WTC11 (cell line): ENCODE measurements around the gene IFNK.

Source experiments
- CREB1 ChIP-seq: sonication (generic); formaldehyde crosslinking; IDR thresholded peaks from 2 replicates; pipeline ENCODE4 v1.8.0; 2023; ENCODE audit warnings: mild to moderate bottlenecking, missing genetic modification reagents
- CREM ChIP-seq: sonication (generic); formaldehyde crosslinking; IDR thresholded peaks from 2 replicates; pipeline ENCODE4 v1.8.1; 2022; ENCODE audit warnings: mild to moderate bottlenecking, missing genetic modification reagents, moderate library complexity
- FOXK1 ChIP-seq: sonication (generic); formaldehyde crosslinking; IDR thresholded peaks from 2 replicates; pipeline ENCODE4 v1.8.0; 2022; ENCODE audit warnings: mild to moderate bottlenecking, moderate library complexity, missing genetic modification reagents
- NFYB ChIP-seq: sonication (generic); formaldehyde crosslinking; conservative IDR thresholded peaks from 2 replicates; pipeline ENCODE4 v1.8.0; 2022; ENCODE audit warnings: low read depth, missing genetic modification reagents
- RELA ChIP-seq: sonication (generic); formaldehyde crosslinking; IDR thresholded peaks from 2 replicates; pipeline ENCODE4 v1.8.1; 2022; ENCODE audit warnings: missing genetic modification reagents, mild to moderate bottlenecking, borderline replicate concordance
- ZNF671 ChIP-seq: fragments of 250-450 bp; sonication (Bioruptor Pico); IDR thresholded peaks from 2 replicates; pipeline ENCODE4 v1.8.0; 2021; ENCODE audit warnings: mild to moderate bottlenecking
- TF ChIP-seq, protein P1 (sequence below): fragments of 200-600 bp; IDR thresholded peaks from 2 replicates; pipeline ENCODE4 v1.8.0; 2022; ENCODE audit warnings: antibody characterized with exemption
- TF ChIP-seq, protein P2 (sequence below): sonication (generic); formaldehyde crosslinking; IDR thresholded peaks from 2 replicates; pipeline ENCODE4 v1.8.1; 2023; ENCODE audit warnings: mild to moderate bottlenecking, moderate library complexity, missing genetic modification reagents
- TF ChIP-seq, protein P3 (sequence below): sonication (generic); formaldehyde crosslinking; IDR thresholded peaks from 2 replicates; pipeline ENCODE4 v1.8.0; 2022; ENCODE audit warnings: mild to moderate bottlenecking, missing genetic modification reagents
- TF ChIP-seq, protein P4 (sequence below): sonication (generic); formaldehyde crosslinking; IDR thresholded peaks from 2 replicates; pipeline ENCODE4 v1.8.0; 2022; ENCODE audit warnings: missing genetic modification reagents
- TF ChIP-seq, protein P5 (sequence below): sonication (generic); formaldehyde crosslinking; IDR thresholded peaks from 2 replicates; pipeline ENCODE4 v1.8.1; 2022; ENCODE audit warnings: low read depth, missing genetic modification reagents, borderline replicate concordance

DNA sequence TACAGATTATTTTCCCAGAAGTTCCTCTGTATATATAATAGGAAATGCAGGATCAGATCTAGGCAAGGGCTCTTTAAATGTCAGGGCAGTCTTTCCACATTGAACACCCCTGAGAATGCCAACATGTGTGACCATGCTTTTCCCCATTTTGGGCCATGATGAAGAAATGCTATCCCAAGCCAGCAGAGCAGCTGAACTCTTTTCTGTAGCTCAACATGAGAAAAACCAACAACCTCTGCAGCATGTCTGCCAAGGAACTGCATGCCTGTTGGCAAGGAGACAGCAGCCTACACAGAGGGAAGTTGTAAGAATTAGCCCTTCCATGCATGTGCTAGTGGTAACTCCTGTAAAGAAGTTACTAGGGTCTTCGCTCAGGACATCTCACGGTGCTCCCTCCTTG is 9.5 kb upstream of the IFNK start:
- TF ChIP-seq, protein P1, sequence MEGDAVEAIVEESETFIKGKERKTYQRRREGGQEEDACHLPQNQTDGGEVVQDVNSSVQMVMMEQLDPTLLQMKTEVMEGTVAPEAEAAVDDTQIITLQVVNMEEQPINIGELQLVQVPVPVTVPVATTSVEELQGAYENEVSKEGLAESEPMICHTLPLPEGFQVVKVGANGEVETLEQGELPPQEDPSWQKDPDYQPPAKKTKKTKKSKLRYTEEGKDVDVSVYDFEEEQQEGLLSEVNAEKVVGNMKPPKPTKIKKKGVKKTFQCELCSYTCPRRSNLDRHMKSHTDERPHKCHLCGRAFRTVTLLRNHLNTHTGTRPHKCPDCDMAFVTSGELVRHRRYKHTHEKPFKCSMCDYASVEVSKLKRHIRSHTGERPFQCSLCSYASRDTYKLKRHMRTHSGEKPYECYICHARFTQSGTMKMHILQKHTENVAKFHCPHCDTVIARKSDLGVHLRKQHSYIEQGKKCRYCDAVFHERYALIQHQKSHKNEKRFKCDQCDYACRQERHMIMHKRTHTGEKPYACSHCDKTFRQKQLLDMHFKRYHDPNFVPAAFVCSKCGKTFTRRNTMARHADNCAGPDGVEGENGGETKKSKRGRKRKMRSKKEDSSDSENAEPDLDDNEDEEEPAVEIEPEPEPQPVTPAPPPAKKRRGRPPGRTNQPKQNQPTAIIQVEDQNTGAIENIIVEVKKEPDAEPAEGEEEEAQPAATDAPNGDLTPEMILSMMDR = no peak
- TF ChIP-seq FOXK1 (no peak), CREM (CRISPR knock-in tag) (no peak), ZNF671 (CRISPR knock-in tag) (no peak), RELA (CRISPR knock-in tag) (no peak), CREB1 (CRISPR knock-in tag) (no peak), NFYB (CRISPR knock-in tag) (no peak)
- TF ChIP-seq, protein P2, sequence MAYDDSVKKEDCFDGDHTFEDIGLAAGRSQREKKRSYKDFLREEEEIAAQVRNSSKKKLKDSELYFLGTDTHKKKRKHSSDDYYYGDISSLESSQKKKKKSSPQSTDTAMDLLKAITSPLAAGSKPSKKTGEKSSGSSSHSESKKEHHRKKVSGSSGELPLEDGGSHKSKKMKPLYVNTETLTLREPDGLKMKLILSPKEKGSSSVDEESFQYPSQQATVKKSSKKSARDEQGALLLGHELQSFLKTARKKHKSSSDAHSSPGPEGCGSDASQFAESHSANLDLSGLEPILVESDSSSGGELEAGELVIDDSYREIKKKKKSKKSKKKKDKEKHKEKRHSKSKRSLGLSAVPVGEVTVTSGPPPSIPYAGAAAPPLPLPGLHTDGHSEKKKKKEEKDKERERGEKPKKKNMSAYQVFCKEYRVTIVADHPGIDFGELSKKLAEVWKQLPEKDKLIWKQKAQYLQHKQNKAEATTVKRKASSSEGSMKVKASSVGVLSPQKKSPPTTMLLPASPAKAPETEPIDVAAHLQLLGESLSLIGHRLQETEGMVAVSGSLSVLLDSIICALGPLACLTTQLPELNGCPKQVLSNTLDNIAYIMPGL (CRISPR knock-in tag) = no peak
- TF ChIP-seq, protein P3, sequence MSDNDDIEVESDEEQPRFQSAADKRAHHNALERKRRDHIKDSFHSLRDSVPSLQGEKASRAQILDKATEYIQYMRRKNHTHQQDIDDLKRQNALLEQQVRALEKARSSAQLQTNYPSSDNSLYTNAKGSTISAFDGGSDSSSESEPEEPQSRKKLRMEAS (CRISPR knock-in tag) = no peak
- TF ChIP-seq, protein P4, sequence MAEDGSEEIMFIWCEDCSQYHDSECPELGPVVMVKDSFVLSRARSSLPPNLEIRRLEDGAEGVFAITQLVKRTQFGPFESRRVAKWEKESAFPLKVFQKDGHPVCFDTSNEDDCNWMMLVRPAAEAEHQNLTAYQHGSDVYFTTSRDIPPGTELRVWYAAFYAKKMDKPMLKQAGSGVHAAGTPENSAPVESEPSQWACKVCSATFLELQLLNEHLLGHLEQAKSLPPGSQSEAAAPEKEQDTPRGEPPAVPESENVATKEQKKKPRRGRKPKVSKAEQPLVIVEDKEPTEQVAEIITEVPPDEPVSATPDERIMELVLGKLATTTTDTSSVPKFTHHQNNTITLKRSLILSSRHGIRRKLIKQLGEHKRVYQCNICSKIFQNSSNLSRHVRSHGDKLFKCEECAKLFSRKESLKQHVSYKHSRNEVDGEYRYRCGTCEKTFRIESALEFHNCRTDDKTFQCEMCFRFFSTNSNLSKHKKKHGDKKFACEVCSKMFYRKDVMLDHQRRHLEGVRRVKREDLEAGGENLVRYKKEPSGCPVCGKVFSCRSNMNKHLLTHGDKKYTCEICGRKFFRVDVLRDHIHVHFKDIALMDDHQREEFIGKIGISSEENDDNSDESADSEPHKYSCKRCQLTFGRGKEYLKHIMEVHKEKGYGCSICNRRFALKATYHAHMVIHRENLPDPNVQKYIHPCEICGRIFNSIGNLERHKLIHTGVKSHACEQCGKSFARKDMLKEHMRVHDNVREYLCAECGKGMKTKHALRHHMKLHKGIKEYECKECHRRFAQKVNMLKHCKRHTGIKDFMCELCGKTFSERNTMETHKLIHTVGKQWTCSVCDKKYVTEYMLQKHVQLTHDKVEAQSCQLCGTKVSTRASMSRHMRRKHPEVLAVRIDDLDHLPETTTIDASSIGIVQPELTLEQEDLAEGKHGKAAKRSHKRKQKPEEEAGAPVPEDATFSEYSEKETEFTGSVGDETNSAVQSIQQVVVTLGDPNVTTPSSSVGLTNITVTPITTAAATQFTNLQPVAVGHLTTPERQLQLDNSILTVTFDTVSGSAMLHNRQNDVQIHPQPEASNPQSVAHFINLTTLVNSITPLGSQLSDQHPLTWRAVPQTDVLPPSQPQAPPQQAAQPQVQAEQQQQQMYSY (CRISPR knock-in tag) = no peak
- TF ChIP-seq, protein P5, sequence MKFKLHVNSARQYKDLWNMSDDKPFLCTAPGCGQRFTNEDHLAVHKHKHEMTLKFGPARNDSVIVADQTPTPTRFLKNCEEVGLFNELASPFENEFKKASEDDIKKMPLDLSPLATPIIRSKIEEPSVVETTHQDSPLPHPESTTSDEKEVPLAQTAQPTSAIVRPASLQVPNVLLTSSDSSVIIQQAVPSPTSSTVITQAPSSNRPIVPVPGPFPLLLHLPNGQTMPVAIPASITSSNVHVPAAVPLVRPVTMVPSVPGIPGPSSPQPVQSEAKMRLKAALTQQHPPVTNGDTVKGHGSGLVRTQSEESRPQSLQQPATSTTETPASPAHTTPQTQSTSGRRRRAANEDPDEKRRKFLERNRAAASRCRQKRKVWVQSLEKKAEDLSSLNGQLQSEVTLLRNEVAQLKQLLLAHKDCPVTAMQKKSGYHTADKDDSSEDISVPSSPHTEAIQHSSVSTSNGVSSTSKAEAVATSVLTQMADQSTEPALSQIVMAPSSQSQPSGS (CRISPR knock-in tag) = no peak
